PC-3 (cell line): ENCODE results near the gene CNPY1. TPM values are rescaled to one million over a fixed set of nuclear protein-coding genes. Genes with fewer than 3 reads are reported as not detected.

ENCODE experiments used
- ATAC-seq: fragments of 200-7000 bp; cut with Tn5 transposase; 2 replicates; pipeline ENCODE4 v1.9.1; 2020; ENCODE audit warnings: mild to moderate bottlenecking, moderate library complexity
- BruUV-seq: library from RNA; stranded (reverse); fragments of 400-500 nt; replicated peaks from 2 replicates; lab custom pipeline; 2021; lab: Mats Ljungman, UMichigan
- CTCF ChIA-PET: fragments of 300-600 bp; sonication (Branson Sonifier 250); formaldehyde crosslinking; loops from one replicate; lab custom pipeline; 2022; ENCODE audit warnings: antibody characterized with exemption; lab: Charles Lee
- POLR2A ChIA-PET: fragments of 300-600 bp; sonication (Branson Sonifier 250); formaldehyde crosslinking; loops from one replicate; lab custom pipeline; 2022; ENCODE audit warnings: antibody characterized with exemption; ENCODE audit not compliant: unreplicated experiment; lab: Charles Lee
- DNase-seq: peaks from one replicate; pipeline ENCODE4 v3.0.0-alpha.2; 2015
- H2AFZ ChIP-seq: fragments of 300-600 bp; sonication (generic); 2 replicates; pipeline ENCODE4 v1.6.0; 2016; ENCODE audit warnings: antibody characterized with exemption, low read length
- H3F3A ChIP-seq: fragments of 300-600 bp; sonication (generic); one replicate; pipeline ENCODE4 v1.6.0; 2017; ENCODE audit warnings: antibody characterized with exemption, low read length, control low read depth, mild to moderate bottlenecking; ENCODE audit not compliant: unreplicated experiment
- H3K27ac ChIP-seq: fragments of 300-600 bp; sonication (generic); 2 replicates; pipeline ENCODE4 v1.5.1; 2016; ENCODE audit warnings: mild to moderate bottlenecking, low read length
- H3K27me3 ChIP-seq: fragments of 300-600 bp; sonication (generic); 2 replicates; pipeline ENCODE4 v1.6.1; 2016; ENCODE audit warnings: low read length, mixed read lengths
- H3K36me3 ChIP-seq: fragments of 300-600 bp; sonication (generic); 2 replicates; pipeline ENCODE4 v1.6.1; 2016; ENCODE audit warnings: low read depth, mixed run types, low read length, mixed read lengths
- H3K4me1 ChIP-seq: fragments of 300-600 bp; sonication (generic); 2 replicates; pipeline ENCODE4 v1.5.1; 2016; ENCODE audit warnings: low read length; ENCODE audit not compliant: insufficient read depth
- H3K4me2 ChIP-seq: fragments of 300-600 bp; sonication (generic); 2 replicates; pipeline ENCODE4 v1.6.0; 2016; ENCODE audit warnings: low read length
- H3K4me3 ChIP-seq: fragments of 300-600 bp; sonication (generic); 2 replicates; pipeline ENCODE4 v1.5.1; 2016; ENCODE audit warnings: mild to moderate bottlenecking, low read length, mixed read lengths
- H3K79me2 ChIP-seq: fragments of 300-600 bp; sonication (generic); 2 replicates; pipeline ENCODE4 v1.6.1; 2017; ENCODE audit warnings: low read length, mixed read lengths
- H3K9ac ChIP-seq: fragments of 300-600 bp; sonication (generic); 2 replicates; pipeline ENCODE4 v1.6.0; 2016; ENCODE audit warnings: mild to moderate bottlenecking, low read length
- H3K9me2 ChIP-seq: fragments of 300-600 bp; sonication (generic); replicated peaks from 2 replicates; pipeline ENCODE4 v1.6.1; 2016; ENCODE audit warnings: mixed run types, low read length, mixed read lengths
- H3K9me3 ChIP-seq: fragments of 300-600 bp; sonication (generic); 2 replicates; pipeline ENCODE4 v1.6.1; 2016; ENCODE audit warnings: low read length, mixed read lengths
- H4K20me1 ChIP-seq: fragments of 300-600 bp; sonication (generic); 2 replicates; pipeline ENCODE4 v1.6.1; 2016; ENCODE audit warnings: low read length, mixed read lengths
- EZH2 ChIP-seq: fragments of 300-600 bp; sonication (generic); IDR thresholded peaks from one replicate; pipeline ENCODE4 v1.6.1; 2017; ENCODE audit warnings: antibody characterized with exemption, mild to moderate bottlenecking, low read length; ENCODE audit not compliant: unreplicated experiment
- EZH2phosphoT487 ChIP-seq: fragments of 300-600 bp; sonication (generic); IDR thresholded peaks from 2 replicates; pipeline ENCODE4 v1.6.1; 2018; ENCODE audit warnings: mild to moderate bottlenecking, antibody characterized with exemption, low read length, borderline replicate concordance
- intact Hi-C: fragments of 100-400 bp; cut with micrococcal nuclease; formaldehyde crosslinking; loops from 2 replicates; pipeline ENCODE4 v1.9.0; 2023
- total RNA-seq: library from RNA; depleted of rRNA; stranded (reverse); fragments of >200 nt; gene quantifications from 2 replicates; pipeline ENCODE4 v1.2.3, GENCODE V29; 2014
- TF ChIP-seq, protein P1 (sequence below): fragments of 300-600 bp; sonication (generic); conservative IDR thresholded peaks from 2 replicates; pipeline ENCODE4 v1.5.1; 2017; ENCODE audit warnings: antibody characterized with exemption, low read depth, mild to moderate bottlenecking, low read length

Gene CNPY1
- total RNA-seq, 1 experiment from 2014 or later: not detected

DNA sequence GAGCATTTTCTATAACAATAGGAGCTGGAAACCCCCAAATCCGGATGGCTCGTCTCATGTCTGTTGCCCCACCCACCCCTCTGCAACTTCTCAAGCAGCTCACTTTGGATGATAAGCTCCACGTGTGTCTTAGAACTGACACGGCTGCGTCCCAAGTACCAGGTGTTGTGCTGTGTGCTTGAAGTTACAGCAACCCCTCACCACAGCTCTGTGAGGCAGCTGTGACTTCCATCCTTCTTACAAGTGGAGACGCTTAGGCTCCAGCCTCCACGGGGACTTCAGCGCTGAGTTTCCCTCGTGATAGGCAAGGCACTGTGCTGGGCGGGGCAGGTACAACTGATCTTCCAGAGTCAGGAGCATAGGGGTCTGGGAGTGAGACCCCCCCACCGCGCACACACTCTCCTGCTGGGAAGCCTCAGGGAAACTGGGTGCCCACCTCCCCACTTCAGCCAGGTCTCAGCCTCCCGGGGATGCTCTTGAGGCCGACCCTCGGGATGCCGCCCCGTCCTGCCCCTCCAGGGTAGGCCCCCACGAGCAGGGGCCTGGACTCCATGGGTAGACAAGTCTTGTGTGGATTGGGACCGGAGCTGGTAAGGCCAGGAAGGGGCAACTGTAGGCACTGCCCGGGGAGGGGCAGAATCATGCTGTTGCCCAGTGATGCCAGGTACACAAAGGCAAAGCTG lies 57.1 kb downstream of the CNPY1 start:
- no peaks in the 10 kb centered on the region for H3K9me3 ChIP-seq
- H3F3A ChIP-seq: no peaks in the 10 kb centered on the region
- H3K9me2 ChIP-seq: no peaks in the 10 kb centered on the region
- H3K4me1 ChIP-seq: no peaks in the 10 kb centered on the region
- H3K36me3 ChIP-seq: no peaks in the 10 kb centered on the region
- intact Hi-C loops: no loop called here
- no peak overlapping the region for H3K4me3 ChIP-seq
- H3K9ac ChIP-seq: no peak overlapping the region
- CTCF ChIA-PET: no interaction called here
- BruUV-seq: no TSS peak
- no peak overlapping the region for H3K4me2 ChIP-seq
- ATAC-seq (no peak), DNase-seq (no peak)
- no peak overlapping the region for H2AFZ ChIP-seq
- TF ChIP-seq EZH2phosphoT487 (no peak), EZH2 (no peak)
- TF ChIP-seq, protein P1, sequence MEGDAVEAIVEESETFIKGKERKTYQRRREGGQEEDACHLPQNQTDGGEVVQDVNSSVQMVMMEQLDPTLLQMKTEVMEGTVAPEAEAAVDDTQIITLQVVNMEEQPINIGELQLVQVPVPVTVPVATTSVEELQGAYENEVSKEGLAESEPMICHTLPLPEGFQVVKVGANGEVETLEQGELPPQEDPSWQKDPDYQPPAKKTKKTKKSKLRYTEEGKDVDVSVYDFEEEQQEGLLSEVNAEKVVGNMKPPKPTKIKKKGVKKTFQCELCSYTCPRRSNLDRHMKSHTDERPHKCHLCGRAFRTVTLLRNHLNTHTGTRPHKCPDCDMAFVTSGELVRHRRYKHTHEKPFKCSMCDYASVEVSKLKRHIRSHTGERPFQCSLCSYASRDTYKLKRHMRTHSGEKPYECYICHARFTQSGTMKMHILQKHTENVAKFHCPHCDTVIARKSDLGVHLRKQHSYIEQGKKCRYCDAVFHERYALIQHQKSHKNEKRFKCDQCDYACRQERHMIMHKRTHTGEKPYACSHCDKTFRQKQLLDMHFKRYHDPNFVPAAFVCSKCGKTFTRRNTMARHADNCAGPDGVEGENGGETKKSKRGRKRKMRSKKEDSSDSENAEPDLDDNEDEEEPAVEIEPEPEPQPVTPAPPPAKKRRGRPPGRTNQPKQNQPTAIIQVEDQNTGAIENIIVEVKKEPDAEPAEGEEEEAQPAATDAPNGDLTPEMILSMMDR: no peak
- POLR2A ChIA-PET: no interaction called here
- H3K27me3 ChIP-seq: peaks cover 61% of the 10 kb centered on the region
- no peak overlapping the region for H3K27ac ChIP-seq
- no peaks in the 10 kb centered on the region for H4K20me1 ChIP-seq
- no peaks in the 10 kb centered on the region for H3K79me2 ChIP-seq

GRCh38 chr7:155488483-155489127 lies 57.8 kb downstream of the CNPY1 start:
- TF ChIP-seq, protein P1: no peak
- TF ChIP-seq EZH2: no peak
- ChIA-PET POLR2A (no interaction called here), CTCF (no interaction called here)
- Histone ChIP-seq H2AFZ (no peak overlapping the region), H3K4me2 (no peak overlapping the region), H3K9ac (no peak overlapping the region), H3K9me3 (no peaks in the 10 kb centered on the region), H3K79me2 (no peaks in the 10 kb centered on the region), H3K4me1 (no peaks in the 10 kb centered on the region), H3F3A (no peaks in the 10 kb centered on the region), H4K20me1 (no peaks in the 10 kb centered on the region), H3K9me2 (no peaks in the 10 kb centered on the region), H3K4me3 (no peak overlapping the region), H3K36me3 (no peaks in the 10 kb centered on the region), H3K27ac (no peak overlapping the region), H3K27me3 (peaks cover 59% of the 10 kb centered on the region)
- ATAC-seq (no peak), DNase-seq (no peak)
- no TSS peak for BruUV-seq
- intact Hi-C loops: no loop called here
